Urinary bladder (tissue), 4 donors: ENCODE results near the gene TCN2. TPM values are rescaled to one million over a fixed set of nuclear protein-coding genes. Genes with fewer than 3 reads are reported as not detected.
"Not testable (repeated sequence)": the region's sequence is repeated elsewhere in the genome, so short reads cannot be mapped to it uniquely, and the experiment has no call there.

ENCODE experiments used
- DNase-seq: peaks from one replicate; pipeline ENCODE4 v3.0.0-alpha.2; 2015; ENCODE audit errors: extremely low spot score
- H3K27ac ChIP-seq: one replicate; pipeline ENCODE4 v1.5.1; 2013; ENCODE audit warnings: low read depth, mild to moderate bottlenecking, moderate library complexity
- H3K36me3 ChIP-seq: one replicate; pipeline ENCODE4 v1.6.1; 2013; ENCODE audit warnings: mild to moderate bottlenecking, moderate library complexity; ENCODE audit not compliant: insufficient read depth
- H3K4me1 ChIP-seq: one replicate; pipeline ENCODE4 v1.6.1; 2013; ENCODE audit warnings: mild to moderate bottlenecking, moderate library complexity; ENCODE audit not compliant: insufficient read depth
- H3K4me3 ChIP-seq: one replicate; pipeline ENCODE4 v1.5.1; 2013; ENCODE audit warnings: low read depth, low read length
- WGBS: extraction: QIAGEN DNeasy Blood & Tissue Kit; methylation state at CpG from one replicate; pipeline ENCODE4 v1.1.7; 2013; 5-methylcytosine and 5-hydroxymethylcytosine counted together
- polyA plus RNA-seq: library from polyadenylated mRNA; stranded (reverse); fragments of 200-250 nt; gene quantifications from one replicate; pipeline ENCODE4 v1.2.3, GENCODE V29; 2013
- total RNA-seq: library from RNA; depleted of rRNA; stranded (reverse); fragments of >200 nt; gene quantifications from one replicate; pipeline ENCODE4 v1.2.3, GENCODE V29; 2014
- donor health status: healthy with polysubstance abuse.
- donor health status: healthy.

TCN2 gene
- total and polyA plus RNA-seq, 2 donors: 7.9 to 21.2 TPM

DNA sequence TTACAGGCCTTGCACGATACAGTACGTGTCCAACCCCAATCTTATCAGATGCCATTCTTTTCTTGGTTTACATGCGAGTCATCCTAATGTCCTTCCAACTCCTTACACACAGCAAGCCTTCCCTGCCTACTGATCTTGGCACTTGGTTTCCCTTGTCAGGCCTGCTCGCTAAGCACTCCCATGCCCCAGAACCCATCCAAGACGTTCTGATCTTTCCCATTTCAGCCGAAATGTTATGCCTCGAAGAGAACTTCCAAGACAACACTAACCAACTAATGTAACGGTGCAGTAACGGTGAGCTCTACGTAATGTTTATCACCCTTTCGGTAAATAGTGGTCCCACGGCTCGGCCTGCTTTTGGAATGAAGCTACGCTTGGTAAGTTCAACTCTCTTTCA, 15.8 kb upstream of the TCN2 start:
- Histone ChIP-seq H3K27ac (no peak overlapping the region), H3K4me1 (no peaks in the 10 kb centered on the region), H3K36me3 (peaks cover 10% of the 10 kb centered on the region), H3K4me3 (peak overlapping the region; percentile 86)
- no peak for DNase-seq
- 2% methylated on average over 14 of the region's 14 CpGs for WGBS

DNA sequence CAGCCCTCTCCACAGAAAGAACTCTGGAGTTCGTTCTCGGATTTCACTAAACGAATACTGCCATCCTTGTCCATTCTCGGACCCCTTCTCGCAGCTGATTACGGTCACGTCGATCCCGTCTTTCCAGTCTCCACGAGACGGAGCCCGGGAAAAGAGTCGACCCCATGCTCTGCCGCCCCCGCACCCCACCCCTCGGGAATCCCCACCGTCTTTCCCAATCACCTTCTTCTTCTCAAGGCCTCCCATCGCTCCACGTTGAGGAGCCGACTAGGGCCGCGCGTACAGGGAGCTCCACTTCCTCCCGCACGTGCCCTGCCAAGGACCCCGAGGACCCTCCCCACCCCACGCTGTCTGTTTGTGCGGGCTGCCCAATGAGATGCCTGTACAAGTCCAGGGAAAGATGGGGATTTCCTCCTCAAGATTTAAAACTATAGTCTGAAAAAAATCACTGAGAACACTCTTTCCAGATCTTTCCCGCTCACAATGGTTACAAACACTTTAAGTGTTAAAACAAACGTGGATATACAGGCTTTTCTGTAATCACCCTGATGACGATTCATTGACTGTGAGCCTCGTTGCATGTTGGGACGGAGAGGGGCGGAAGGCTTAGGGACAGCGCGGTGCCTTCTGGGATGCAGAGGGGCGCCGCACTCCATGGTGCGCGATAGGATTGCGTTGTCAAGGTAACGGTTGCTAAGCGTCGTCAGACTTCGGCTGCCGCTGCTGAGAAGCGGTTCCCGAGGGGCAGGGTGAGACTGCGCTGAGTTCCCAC, 15.2 kb upstream of the TCN2 start, which contains the start of gene PES1:
Gene PES1, minus strand, starts transcription at position 323 of the 772 bp plus-strand sequence. Its CDS starts 77 bp downstream, at position 246.
- H3K36me3 ChIP-seq: peaks cover 8% of the 10 kb centered on the region
- no peaks in the 10 kb centered on the region for H3K4me1 ChIP-seq
- peak within 1 kb of the TSS; percentile 73 for H3K27ac ChIP-seq
- H3K4me3 ChIP-seq: peak within 1 kb of the TSS; percentile 86
- WGBS: under 1% methylated on average over 49 of the region's 49 CpGs
- DNase-seq: peak; percentile 96

DNA sequence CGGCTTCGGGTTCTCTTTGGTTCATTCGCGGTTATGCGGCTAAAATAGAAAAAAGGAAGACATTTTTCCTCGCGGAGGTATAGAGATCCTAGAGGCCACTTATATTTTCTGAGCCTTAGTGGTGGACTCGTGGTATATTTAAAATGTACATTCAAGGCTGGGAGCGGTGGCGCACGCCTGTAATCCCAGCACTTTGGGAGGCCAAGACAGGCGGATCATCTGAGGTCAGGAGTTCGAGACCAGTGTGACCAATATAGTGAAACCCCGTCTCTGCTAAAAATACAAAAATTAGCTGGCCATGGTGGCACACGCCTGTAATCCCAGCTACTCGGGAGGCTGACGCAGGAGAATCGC, 14.6 kb upstream of the TCN2 start:
- 30% methylated on average over 18 of the region's 18 CpGs for WGBS

DNA sequence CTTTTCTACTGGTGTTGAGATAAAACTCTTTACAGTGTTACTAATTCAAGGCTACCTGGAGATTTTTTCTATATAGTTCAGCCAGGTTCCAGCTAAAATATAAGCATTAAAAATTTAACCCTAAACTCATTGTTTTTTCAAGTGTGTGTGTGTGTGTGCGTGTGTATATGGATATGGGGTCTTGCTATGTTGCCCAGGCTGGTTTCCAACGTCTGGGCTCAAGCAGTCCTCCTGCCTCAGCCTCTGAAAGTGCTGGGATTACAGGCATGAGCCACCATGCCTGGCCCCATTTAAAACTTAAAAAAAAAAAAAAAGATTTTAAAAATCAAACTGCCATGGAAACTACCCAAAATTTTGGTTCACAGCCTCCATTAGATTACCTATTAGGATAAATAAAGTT, 10.8 kb upstream of the TCN2 start:
- 55% methylated on average over 2 of the region's 2 CpGs for WGBS
- Histone ChIP-seq H3K36me3 (no peaks in the 10 kb centered on the region), H3K27ac (no peak overlapping the region), H3K4me1 (no peaks in the 10 kb centered on the region), H3K4me3 (no peak overlapping the region)
- DNase-seq: no peak

More for the DNA sequence above, 14.6 kb upstream of the TCN2 start:
- peak overlapping the region; percentile 24 for H3K4me3 ChIP-seq
- not testable (repeated sequence) for H3K36me3 ChIP-seq, DNase-seq, H3K4me1 ChIP-seq, H3K27ac ChIP-seq

DNA sequence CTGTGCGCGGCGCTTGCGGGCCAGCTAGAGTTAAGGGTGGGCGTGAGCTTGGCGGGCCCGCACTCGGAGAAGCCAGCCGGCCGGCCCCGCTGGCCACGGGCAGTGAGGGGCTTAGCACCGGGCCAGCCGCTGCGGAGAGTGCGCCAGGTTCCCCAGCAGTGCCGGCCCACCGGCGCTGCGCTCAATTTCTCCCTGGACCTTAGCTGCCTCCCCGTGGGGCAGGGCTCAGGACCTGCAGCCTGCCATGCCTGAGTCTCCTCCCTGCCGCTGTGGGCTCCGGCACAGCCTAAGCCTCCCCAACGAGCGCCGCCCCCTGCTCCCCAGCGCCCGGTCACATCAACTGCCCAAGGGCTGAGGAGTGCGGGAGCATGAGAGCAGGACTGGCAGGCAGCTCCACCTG, 10.1 kb upstream of the TCN2 start:
- 91% methylated on average over 29 of the region's 29 CpGs for WGBS
- DNase-seq: no peak
- H3K27ac ChIP-seq: no peak overlapping the region
- no peaks in the 10 kb centered on the region for H3K4me1 ChIP-seq
- no peak overlapping the region for H3K4me3 ChIP-seq
- H3K36me3 ChIP-seq: no peaks in the 10 kb centered on the region

DNA sequence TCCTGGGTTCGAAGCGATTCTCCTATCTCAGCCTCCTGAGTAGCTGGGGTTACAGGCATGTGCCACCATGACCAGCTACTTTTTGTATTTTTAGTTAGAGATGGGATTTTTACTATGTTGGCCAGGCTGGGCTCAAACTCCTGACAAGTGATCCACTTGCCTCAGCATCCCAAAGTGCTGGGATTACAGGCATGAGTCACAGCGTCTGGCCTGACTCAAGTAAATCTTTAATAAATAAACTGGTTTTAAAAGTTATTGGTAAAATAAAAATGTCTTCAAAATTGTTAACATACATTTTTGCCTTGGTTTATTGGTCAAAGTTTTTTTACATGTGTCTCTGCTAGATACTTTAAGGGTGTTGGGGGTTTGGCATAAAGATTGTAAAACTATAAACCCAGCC, 8.0 kb upstream of the TCN2 start:
- 68% methylated on average over 3 of the region's 3 CpGs for WGBS
- no peak for DNase-seq
- Histone ChIP-seq H3K36me3 (no peaks in the 10 kb centered on the region), H3K4me1 (no peaks in the 10 kb centered on the region), H3K27ac (no peak overlapping the region), H3K4me3 (no peak overlapping the region)

DNA sequence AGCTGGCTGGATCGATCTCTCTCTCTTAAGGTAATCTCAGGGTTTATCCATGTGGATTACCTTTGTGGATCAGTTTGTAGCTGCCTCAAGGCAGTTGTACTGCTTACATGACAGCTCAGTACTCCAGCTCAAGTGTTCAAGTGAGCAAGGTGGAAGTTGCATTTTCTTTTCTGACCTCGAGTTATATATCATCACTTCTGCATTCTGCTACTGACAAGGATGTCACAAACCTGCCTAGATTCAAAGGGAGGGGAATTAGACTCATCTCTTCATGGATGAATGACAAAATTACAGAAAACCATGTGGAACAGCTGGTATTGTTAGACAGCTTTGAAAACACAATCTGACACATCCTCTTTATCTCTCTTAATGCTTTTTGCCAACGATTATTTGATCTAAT, 6.1 kb upstream of the TCN2 start:
- Histone ChIP-seq H3K4me3 (no peak overlapping the region), H3K4me1 (no peaks in the 10 kb centered on the region)
- WGBS: 50% methylated on average over 3 of the region's 3 CpGs

DNA sequence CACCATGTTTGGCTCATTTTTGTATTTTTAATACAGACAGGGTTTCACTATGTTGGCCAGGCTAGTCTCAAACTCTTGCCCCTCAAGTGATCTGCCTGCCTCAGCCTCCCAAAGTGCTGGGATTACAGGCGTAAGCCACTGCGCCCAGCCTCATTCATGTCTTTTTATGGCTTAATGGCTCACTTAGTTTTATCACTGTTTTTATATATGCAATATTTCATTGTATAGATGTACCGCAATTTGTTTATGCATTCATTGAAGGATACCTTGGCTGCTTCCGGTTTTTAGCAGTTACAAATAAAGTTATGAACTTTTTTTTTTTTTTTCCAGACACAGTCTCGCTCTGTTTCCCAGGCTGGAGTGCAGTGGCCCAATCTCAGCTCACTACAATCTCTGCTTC, 5.5 kb upstream of the TCN2 start:
- 79% methylated on average over 5 of the region's 5 CpGs for WGBS
- Histone ChIP-seq H3K4me1 (no peaks in the 10 kb centered on the region), H3K4me3 (no peak overlapping the region), H3K36me3 (no peaks in the 10 kb centered on the region), H3K27ac (no peak overlapping the region)
- DNase-seq: no peak

More for the DNA sequence above, 6.1 kb upstream of the TCN2 start:
- H3K36me3 ChIP-seq: no peaks in the 10 kb centered on the region
- H3K27ac ChIP-seq: no peak overlapping the region
- no peak for DNase-seq

DNA sequence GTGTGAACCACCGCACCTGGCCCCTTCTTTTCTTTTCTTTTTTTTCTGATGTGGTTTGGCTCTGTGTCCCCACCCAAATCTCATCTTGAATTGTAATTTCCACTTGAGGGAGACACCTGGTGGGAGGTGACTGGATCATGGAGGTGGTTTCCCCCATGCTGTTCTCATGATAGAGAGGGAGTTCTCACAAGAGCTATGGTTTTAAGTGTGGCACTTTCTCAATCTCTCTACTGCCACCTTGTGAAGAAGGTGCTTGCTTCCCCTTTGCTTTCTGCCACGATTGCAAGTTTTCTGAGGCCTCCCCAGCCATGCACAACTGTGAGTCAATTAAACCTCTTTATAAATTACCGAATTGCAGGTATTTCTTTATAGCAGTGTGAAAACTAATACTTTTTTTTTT, 4.9 kb upstream of the TCN2 start:
- no peak overlapping the region for H3K4me3 ChIP-seq
- no peak for DNase-seq
- WGBS: 59% methylated on average over 3 of the region's 3 CpGs
- H3K27ac ChIP-seq: no peak overlapping the region
- no peaks in the 10 kb centered on the region for H3K4me1 ChIP-seq
- H3K36me3 ChIP-seq: no peaks in the 10 kb centered on the region

DNA sequence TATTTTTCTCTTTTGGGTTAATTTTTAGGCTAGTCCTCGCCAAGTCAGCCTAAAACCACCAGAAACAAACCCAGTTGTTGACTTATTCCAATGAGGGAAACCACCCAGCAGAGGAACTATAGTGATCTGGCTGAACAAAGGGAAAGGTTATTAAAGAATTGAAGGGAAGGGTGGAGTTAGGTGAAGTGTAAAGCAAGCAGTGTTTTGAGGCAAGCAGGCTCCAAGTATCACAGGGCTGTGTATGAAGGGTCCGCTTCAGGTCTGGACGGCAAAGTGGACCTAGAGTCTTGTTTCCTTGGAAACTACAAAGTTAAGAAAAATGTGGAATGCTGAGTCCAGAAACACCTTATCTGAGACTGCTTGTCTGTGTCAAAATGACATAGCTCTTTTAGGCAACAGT, 3.2 kb upstream of the TCN2 start:
- Histone ChIP-seq H3K36me3 (no peaks in the 10 kb centered on the region), H3K4me1 (no peaks in the 10 kb centered on the region), H3K4me3 (no peak overlapping the region), H3K27ac (no peak overlapping the region)
- no peak for DNase-seq
- 66% methylated on average over 3 of the region's 3 CpGs for whole genome bisulfite sequencing

DNA sequence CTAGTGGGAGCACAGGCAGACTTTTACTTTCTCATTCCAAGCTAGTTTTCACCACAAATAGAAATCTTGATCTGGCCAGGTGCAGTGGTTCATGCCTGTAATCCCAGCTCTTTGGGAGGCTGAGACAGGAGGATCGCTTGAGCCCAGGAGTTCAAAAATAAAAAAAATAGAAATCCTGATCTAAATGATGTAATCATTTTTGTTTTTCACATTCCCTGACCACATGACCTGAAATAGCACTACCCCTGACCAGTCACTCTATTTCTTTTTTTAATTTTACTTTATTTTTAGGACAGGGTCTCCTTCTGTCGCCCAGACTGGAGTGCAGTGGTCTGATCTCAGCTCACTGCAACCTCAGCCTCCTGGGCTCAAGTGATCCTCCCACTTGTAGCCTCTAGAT, 2.3 kb upstream of the TCN2 start:
- DNase-seq: no peak
- H3K27ac ChIP-seq: no peak overlapping the region
- no peaks in the 10 kb centered on the region for H3K4me1 ChIP-seq
- H3K36me3 ChIP-seq: no peaks in the 10 kb centered on the region
- 89% methylated on average over 2 of the region's 2 CpGs for WGBS
- H3K4me3 ChIP-seq: no peak overlapping the region

DNA sequence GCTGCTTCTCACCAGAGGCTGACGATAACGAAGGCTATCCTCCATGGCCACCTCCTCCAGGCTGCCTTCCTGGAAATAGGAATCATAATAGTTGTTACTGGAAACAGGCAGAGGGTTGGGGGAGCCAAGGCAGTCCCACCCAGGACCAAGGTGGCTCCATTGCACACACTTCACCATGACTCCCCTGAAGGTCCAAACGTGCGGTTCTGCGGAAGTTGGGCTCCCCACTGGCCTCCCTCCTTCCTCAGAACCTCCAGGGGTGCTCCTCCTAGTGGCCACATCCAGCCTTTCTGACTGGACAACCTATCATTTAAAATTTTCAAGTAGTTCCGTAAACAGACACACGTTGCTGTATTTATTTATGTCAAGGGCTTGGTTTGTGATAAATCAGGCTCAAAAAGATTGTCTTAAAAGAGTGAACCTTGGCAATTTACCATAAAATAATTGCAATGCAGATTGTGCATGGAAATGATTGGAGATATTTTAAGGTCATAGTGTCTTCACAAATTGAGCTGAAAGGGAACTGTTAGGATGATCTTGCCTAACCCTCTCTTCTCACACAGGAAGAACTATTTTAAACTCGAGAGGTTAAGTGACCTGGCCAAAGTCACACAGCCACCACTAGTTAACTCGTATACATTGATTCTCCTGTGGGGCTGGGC, 1.4 kb upstream of the TCN2 start:
- H3K36me3 ChIP-seq: no peaks in the 10 kb centered on the region
- H3K4me1 ChIP-seq: no peaks in the 10 kb centered on the region
- H3K4me3 ChIP-seq: no peak overlapping the region
- no peak overlapping the region for H3K27ac ChIP-seq
- 32% methylated on average over 9 of the region's 9 CpGs for WGBS
- DNase-seq: no peak

DNA sequence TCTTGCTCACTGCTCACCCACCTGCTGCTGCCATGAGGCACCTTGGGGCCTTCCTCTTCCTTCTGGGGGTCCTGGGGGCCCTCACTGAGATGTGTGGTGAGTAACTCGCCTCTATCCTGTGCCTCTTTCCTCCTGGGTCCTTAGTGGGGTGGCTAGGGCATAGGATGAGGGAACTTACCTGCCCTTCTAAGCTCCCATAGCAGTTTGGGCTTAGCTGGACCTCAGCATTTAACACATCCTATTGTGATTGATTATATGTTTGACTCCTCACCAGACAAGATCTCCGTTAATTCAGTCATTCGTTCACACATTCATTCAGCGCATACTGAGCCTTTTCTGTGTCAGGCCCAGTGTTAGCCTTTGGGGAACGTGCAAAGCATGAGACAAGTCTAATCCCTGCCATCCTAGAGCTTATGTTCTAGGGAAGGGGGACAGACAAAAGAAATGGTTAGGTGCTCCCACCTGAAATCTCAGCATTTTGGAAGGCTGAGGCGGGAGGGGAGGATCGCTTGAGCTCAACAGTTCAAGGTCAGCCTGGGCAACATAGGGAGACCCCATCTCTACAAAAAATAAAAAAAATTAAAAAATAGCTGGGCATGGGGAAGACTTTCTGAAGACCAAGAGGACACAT, 441 bp downstream of the TCN2 start:
- Histone ChIP-seq H3K27ac (peak overlapping the region; percentile 3), H3K36me3 (no peaks in the 10 kb centered on the region), H3K4me1 (no peaks in the 10 kb centered on the region), H3K4me3 (peak overlapping the region; percentile 32)
- no peak for DNase-seq
- 83% methylated on average over 7 of the region's 7 CpGs for WGBS

DNA sequence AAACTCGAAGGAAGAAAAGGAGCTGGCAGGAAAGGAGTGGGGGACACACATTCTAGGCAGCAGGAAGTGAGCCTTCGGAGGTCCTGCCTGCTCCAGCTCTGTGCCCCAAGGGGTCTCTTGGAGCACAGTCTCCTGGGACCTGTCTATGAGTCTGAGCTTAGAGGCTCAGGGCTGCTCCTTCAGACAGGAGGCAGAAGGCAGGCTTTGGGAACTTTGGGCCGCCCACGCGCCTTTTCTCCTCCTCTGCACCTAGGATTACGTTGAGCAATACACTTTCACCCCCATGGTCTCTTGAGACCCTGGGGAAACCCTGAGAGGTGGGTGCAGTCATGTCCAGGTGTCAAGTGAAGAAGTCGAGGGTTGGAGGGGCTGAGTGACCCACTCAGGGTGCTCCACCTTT, 965 bp downstream of the TCN2 start:
- Histone ChIP-seq H3K27ac (no peak overlapping the region), H3K4me1 (no peaks in the 10 kb centered on the region), H3K36me3 (no peaks in the 10 kb centered on the region), H3K4me3 (no peak overlapping the region)
- 81% methylated on average over 7 of the region's 7 CpGs for WGBS
- no peak for DNase-seq
